HepG2 (cell line): Measurements from ENCODE around the gene GDPD5. TPM values are rescaled to one million over a fixed set of nuclear protein-coding genes. Genes with fewer than 3 reads are reported as not detected.

ENCODE experiments used
- CBX5 ChIP-seq: sonication (generic); formaldehyde crosslinking; IDR thresholded peaks from 2 replicates; pipeline ENCODE4 v1.4.0; 2020; ENCODE audit warnings: missing genetic modification reagents, borderline replicate concordance
- EP300 ChIP-seq, 3 experiments: sonication (generic) in 1 of 3; formaldehyde crosslinking in 1 of 3; IDR thresholded peaks; 2 replicates each; pipeline versions ENCODE4 v1.5.1 to v1.6.1; 2011 to 2020; ENCODE audit warnings: low read depth in 2 of 3, low read length in 2 of 3, borderline replicate concordance in 1 of 3, improper control_type of control experiment in 1 of 3, mild to moderate bottlenecking in 1 of 3, missing genetic modification reagents in 1 of 3, moderate library complexity in 1 of 3
- HDAC6 ChIP-seq: fragments of 200-600 bp; sonication (generic); IDR thresholded peaks from 2 replicates; pipeline ENCODE4 v1.7.0; 2017; ENCODE audit warnings: mild to moderate bottlenecking, antibody characterized with exemption, low read length, low read depth
- HMG20B ChIP-seq: conservative IDR thresholded peaks from 2 replicates; pipeline ENCODE4 v1.6.1; 2016; ENCODE audit warnings: missing genetic modification reagents, missing compliant biosample characterization
- MYC ChIP-seq: sonication (generic); formaldehyde crosslinking; IDR thresholded peaks from 2 replicates; pipeline ENCODE4 v1.9.0; 2021; ENCODE audit warnings: missing genetic modification reagents, borderline replicate concordance
- NFYB ChIP-seq: sonication (generic); formaldehyde crosslinking; IDR thresholded peaks from 2 replicates; pipeline ENCODE4 v1.4.0; 2020; ENCODE audit warnings: missing genetic modification reagents
- SAFB2 ChIP-seq: sonication (generic); formaldehyde crosslinking; IDR thresholded peaks from 2 replicates; pipeline ENCODE4 v1.5.1; 2020; ENCODE audit warnings: missing genetic modification reagents, low read depth, mild to moderate bottlenecking, borderline replicate concordance
- TBP ChIP-seq: sonication (generic); formaldehyde crosslinking; IDR thresholded peaks from 2 replicates; pipeline ENCODE4 v1.5.0; 2020; ENCODE audit warnings: missing genetic modification reagents
- TEF ChIP-seq: sonication (generic); formaldehyde crosslinking; IDR thresholded peaks from 2 replicates; pipeline ENCODE4 v1.5.0; 2020; ENCODE audit warnings: missing genetic modification reagents
- ZFP36L1 ChIP-seq: sonication (generic); formaldehyde crosslinking; IDR thresholded peaks from 2 replicates; pipeline ENCODE4 v1.8.0; 2022; ENCODE audit warnings: mild to moderate bottlenecking, missing genetic modification reagents, moderate library complexity
- ZIK1 ChIP-seq: sonication (generic); formaldehyde crosslinking; IDR thresholded peaks from 2 replicates; pipeline ENCODE4 v1.5.0; 2020; ENCODE audit warnings: mild to moderate bottlenecking, low read depth, missing genetic modification reagents, borderline replicate concordance
- ZMYM2 ChIP-seq: sonication (generic); formaldehyde crosslinking; IDR thresholded peaks from 2 replicates; pipeline ENCODE4 v1.8.0; 2022; ENCODE audit warnings: mild to moderate bottlenecking, missing genetic modification reagents
- ZNF12 ChIP-seq: sonication (generic); formaldehyde crosslinking; IDR thresholded peaks from 2 replicates; pipeline ENCODE4 v1.5.0; 2020; ENCODE audit warnings: missing genetic modification reagents
- ZNF224 ChIP-seq: sonication (generic); formaldehyde crosslinking; IDR thresholded peaks from 2 replicates; pipeline ENCODE4 v1.5.0; 2020; ENCODE audit warnings: mild to moderate bottlenecking, missing genetic modification reagents
- ZNF296 ChIP-seq: sonication (generic); formaldehyde crosslinking; conservative IDR thresholded peaks from 2 replicates; pipeline ENCODE4 v1.5.0; 2020; ENCODE audit warnings: mild to moderate bottlenecking, missing genetic modification reagents
- ZNF737 ChIP-seq: sonication (generic); formaldehyde crosslinking; IDR thresholded peaks from 2 replicates; pipeline ENCODE4 v1.5.0; 2020; ENCODE audit warnings: missing genetic modification reagents, mild to moderate bottlenecking, borderline replicate concordance
- ZNF777 ChIP-seq: sonication (generic); formaldehyde crosslinking; IDR thresholded peaks from 2 replicates; pipeline ENCODE4 v1.4.0; 2020; ENCODE audit warnings: missing genetic modification reagents
- ZNF790 ChIP-seq: sonication (generic); formaldehyde crosslinking; IDR thresholded peaks from 2 replicates; pipeline ENCODE4 v1.8.0; 2022; ENCODE audit warnings: missing genetic modification reagents, mild to moderate bottlenecking, borderline replicate concordance
- ZNF792 ChIP-seq: IDR thresholded peaks from 2 replicates; pipeline ENCODE4 v1.6.1; 2016
- polyA plus RNA-seq, 8 experiments: library from polyadenylated mRNA; depleted of rRNA in 3 of 8; stranded (reverse) in 7 of 8; unstranded in 1 of 8; fragments of >200 nt; fragmentation: Illumina TruSeq in 4 of 8; extraction: Trizol in 4 of 8; gene quantifications; 2 replicates each; pipeline versions ENCODE4 v1.2.1 to v1.2.3, GENCODE V29; 2011 to 2016; ENCODE audit warnings: low read depth in 4 of 8, missing spikeins in 1 of 8, mixed read lengths in 1 of 8; ENCODE audit not compliant: insufficient read depth in 1 of 8
- total RNA-seq, 5 experiments: library from RNA; depleted of rRNA; stranded (reverse); fragments of >200 nt; fragmentation: Illumina TruSeq; extraction: Trizol; gene quantifications; 2 replicates each; pipeline ENCODE4 v1.2.3, GENCODE V29; 2016; ENCODE audit warnings: low read depth in 1 of 5
- TF ChIP-seq, protein P1 (sequence below): sonication (generic); formaldehyde crosslinking; IDR thresholded peaks from 2 replicates; pipeline ENCODE4 v1.5.1; 2020; ENCODE audit warnings: mild to moderate bottlenecking, missing genetic modification reagents, moderate library complexity
- TF ChIP-seq, protein P2 (sequence below): sonication (generic); formaldehyde crosslinking; conservative IDR thresholded peaks from 2 replicates; pipeline ENCODE4 v1.8.1; 2023; ENCODE audit warnings: missing genetic modification reagents
- TF ChIP-seq, protein P3 (sequence below): sonication (generic); formaldehyde crosslinking; IDR thresholded peaks from 2 replicates; pipeline ENCODE4 v1.8.0; 2022; ENCODE audit warnings: missing genetic modification reagents, mild to moderate bottlenecking, borderline replicate concordance

GDPD5 gene
- total and polyA plus RNA-seq, 2 of the 13 experiments (the other 11 are each of a cell fraction or from before 2014, with no cell fraction given): 55.0 to 67.5 TPM

- TF ChIP-seq, protein P1, sequence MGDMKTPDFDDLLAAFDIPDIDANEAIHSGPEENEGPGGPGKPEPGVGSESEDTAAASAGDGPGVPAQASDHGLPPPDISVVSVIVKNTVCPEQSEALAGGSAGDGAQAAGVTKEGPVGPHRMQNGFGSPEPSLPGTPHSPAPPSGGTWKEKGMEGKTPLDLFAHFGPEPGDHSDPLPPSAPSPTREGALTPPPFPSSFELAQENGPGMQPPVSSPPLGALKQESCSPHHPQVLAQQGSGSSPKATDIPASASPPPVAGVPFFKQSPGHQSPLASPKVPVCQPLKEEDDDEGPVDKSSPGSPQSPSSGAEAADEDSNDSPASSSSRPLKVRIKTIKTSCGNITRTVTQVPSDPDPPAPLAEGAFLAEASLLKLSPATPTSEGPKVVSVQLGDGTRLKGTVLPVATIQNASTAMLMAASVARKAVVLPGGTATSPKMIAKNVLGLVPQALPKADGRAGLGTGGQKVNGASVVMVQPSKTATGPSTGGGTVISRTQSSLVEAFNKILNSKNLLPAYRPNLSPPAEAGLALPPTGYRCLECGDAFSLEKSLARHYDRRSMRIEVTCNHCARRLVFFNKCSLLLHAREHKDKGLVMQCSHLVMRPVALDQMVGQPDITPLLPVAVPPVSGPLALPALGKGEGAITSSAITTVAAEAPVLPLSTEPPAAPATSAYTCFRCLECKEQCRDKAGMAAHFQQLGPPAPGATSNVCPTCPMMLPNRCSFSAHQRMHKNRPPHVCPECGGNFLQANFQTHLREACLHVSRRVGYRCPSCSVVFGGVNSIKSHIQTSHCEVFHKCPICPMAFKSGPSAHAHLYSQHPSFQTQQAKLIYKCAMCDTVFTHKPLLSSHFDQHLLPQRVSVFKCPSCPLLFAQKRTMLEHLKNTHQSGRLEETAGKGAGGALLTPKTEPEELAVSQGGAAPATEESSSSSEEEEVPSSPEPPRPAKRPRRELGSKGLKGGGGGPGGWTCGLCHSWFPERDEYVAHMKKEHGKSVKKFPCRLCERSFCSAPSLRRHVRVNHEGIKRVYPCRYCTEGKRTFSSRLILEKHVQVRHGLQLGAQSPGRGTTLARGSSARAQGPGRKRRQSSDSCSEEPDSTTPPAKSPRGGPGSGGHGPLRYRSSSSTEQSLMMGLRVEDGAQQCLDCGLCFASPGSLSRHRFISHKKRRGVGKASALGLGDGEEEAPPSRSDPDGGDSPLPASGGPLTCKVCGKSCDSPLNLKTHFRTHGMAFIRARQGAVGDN: peak; percentile 85
- TF ChIP-seq ZNF792 (CRISPR knock-in tag) (peak; percentile 34; the same call in 1 of the 2 replicates), SAFB2 (CRISPR knock-in tag) (0 out of 2 replicates have a peak, but pooled peaks have one; percentile 51), ZNF224 (CRISPR knock-in tag) (peak; percentile 60; the same call in 1 of the 2 replicates), ZNF790 (CRISPR knock-in tag) (no peak), ZFP36L1 (CRISPR knock-in tag) (peak; percentile 80), HDAC6 (no peak), TBP (CRISPR knock-in tag) (no peak), ZIK1 (CRISPR knock-in tag) (no peak), ZNF12 (CRISPR knock-in tag) (no peak), CBX5 (CRISPR knock-in tag) (no peak), MYC (no peak; the same call in 1 of the 2 replicates), ZNF777 (CRISPR knock-in tag) (no peak), TEF (CRISPR knock-in tag) (no peak), ZNF296 (CRISPR knock-in tag) (0 out of 2 replicates have a peak, but pooled peaks have one; percentile 49), ZNF737 (CRISPR knock-in tag) (peak; percentile 45; the same call in 1 of the 2 replicates), ZMYM2 (no peak), HMG20B (CRISPR knock-in tag) (no peak), EP300 (IDR thresholded peaks at IDR 0.05; ENCODE audit: low read depth in 2 of 2, low read length in 2 of 2) (peak in 1 of 2 experiments; percentile 25; a peak in 2 of 4 replicates), EP300 (CRISPR knock-in tag; IDR thresholded peaks at IDR 0.05; ENCODE audit: borderline replicate concordance) (no peak), NFYB (CRISPR knock-in tag) (peak; percentile 78)
- TF ChIP-seq, protein P2, sequence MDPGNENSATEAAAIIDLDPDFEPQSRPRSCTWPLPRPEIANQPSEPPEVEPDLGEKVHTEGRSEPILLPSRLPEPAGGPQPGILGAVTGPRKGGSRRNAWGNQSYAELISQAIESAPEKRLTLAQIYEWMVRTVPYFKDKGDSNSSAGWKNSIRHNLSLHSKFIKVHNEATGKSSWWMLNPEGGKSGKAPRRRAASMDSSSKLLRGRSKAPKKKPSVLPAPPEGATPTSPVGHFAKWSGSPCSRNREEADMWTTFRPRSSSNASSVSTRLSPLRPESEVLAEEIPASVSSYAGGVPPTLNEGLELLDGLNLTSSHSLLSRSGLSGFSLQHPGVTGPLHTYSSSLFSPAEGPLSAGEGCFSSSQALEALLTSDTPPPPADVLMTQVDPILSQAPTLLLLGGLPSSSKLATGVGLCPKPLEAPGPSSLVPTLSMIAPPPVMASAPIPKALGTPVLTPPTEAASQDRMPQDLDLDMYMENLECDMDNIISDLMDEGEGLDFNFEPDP: 0 out of 2 replicates have a peak, but pooled peaks have one; percentile 15
- TF ChIP-seq, protein P3, sequence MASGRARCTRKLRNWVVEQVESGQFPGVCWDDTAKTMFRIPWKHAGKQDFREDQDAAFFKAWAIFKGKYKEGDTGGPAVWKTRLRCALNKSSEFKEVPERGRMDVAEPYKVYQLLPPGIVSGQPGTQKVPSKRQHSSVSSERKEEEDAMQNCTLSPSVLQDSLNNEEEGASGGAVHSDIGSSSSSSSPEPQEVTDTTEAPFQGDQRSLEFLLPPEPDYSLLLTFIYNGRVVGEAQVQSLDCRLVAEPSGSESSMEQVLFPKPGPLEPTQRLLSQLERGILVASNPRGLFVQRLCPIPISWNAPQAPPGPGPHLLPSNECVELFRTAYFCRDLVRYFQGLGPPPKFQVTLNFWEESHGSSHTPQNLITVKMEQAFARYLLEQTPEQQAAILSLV (CRISPR knock-in tag): no peak
These were observed 36.5 kb upstream of the GDPD5 start, which contains the start of gene SERPINH1 (continued) for GRCh38 chr11:75562048-75562835.
